Natural killer cell (primary cell): ENCODE results near the gene CACNA2D3. TPM values are rescaled to one million over a fixed set of nuclear protein-coding genes. Genes with fewer than 3 reads are reported as not detected.

Source experiments
- ATAC-seq, 3 donors: fragments of 150-1000 bp in 2 of 3; fragments of 200-7000 bp in 1 of 3; cut with Tn5 transposase; 1 replicate in 1 of 3; 2 replicates in 2 of 3; pipeline ENCODE4 v1.10.0; 2021; ENCODE audit warnings: mild to moderate bottlenecking in 2 of 3, moderate library complexity in 2 of 3
- DNase-seq, 2 donors: peaks; one replicate each; pipeline versions ENCODE4 v3.0.0 to v3.0.0-alpha.2; 2013 to 2021; ENCODE audit warnings: mixed read lengths in 1 of 2
- H3K27ac ChIP-seq: one replicate; pipeline ENCODE4 v1.5.1; 2013; ENCODE audit warnings: mild to moderate bottlenecking, low read length
- H3K27me3 ChIP-seq: one replicate; pipeline ENCODE4 v1.6.1; 2013; ENCODE audit warnings: low read length; ENCODE audit not compliant: control insufficient read depth, insufficient read depth
- H3K36me3 ChIP-seq: one replicate; pipeline ENCODE4 v1.6.1; 2013; ENCODE audit warnings: low read length; ENCODE audit not compliant: control insufficient read depth, insufficient read depth
- H3K4me1 ChIP-seq: one replicate; pipeline ENCODE4 v1.6.1; 2013; ENCODE audit warnings: low read length; ENCODE audit not compliant: control insufficient read depth, insufficient read depth
- H3K4me3 ChIP-seq: one replicate; pipeline ENCODE4 v1.5.1; 2013; ENCODE audit warnings: low read length
- H3K9me3 ChIP-seq: one replicate; pipeline ENCODE4 v1.6.1; 2013; ENCODE audit warnings: low read length; ENCODE audit not compliant: control insufficient read depth, insufficient read depth
- H3K27ac Mint-ChIP-seq, 2 donors: one replicate each; pipeline ENCODE4 v1.8.0; 2022; ENCODE audit warnings: mild to moderate bottlenecking in 2 of 2, mixed read lengths in 2 of 2, moderate library complexity in 1 of 2
- H3K27me3 Mint-ChIP-seq, 2 donors: one replicate each; pipeline ENCODE4 v1.8.0; 2022; ENCODE audit warnings: low read depth in 2 of 2, mixed read lengths in 2 of 2
- H3K36me3 Mint-ChIP-seq: one replicate; pipeline ENCODE4 v1.8.0; 2022; ENCODE audit warnings: mixed read lengths
- H3K4me1 Mint-ChIP-seq, 2 donors: one replicate each; pipeline ENCODE4 v1.8.0; 2022; ENCODE audit warnings: mixed read lengths in 2 of 2
- H3K4me3 Mint-ChIP-seq: one replicate; pipeline ENCODE4 v1.8.0; 2022; ENCODE audit warnings: mild to moderate bottlenecking, moderate library complexity, mixed read lengths
- H3K9me3 Mint-ChIP-seq, 2 donors: one replicate each; pipeline ENCODE4 v1.8.0; 2022; ENCODE audit warnings: mixed read lengths in 2 of 2
- CTCF ChIP-seq: fragments of 200-600 bp; IDR thresholded peaks from one replicate; pipeline ENCODE4 v1.8.0; 2022; ENCODE audit warnings: antibody characterized with exemption
- WGBS: methylation state at CpG from one replicate; pipeline ENCODE4 v1.1.7; 2013; ENCODE audit warnings: missing lambda C conversion rate; ENCODE audit not compliant: insufficient coverage; 5-methylcytosine and 5-hydroxymethylcytosine counted together
- intact Hi-C: fragments of 100-400 bp; cut with micrococcal nuclease; formaldehyde crosslinking; loops from one replicate; pipeline ENCODE4 v1.14.2; 2022
- total RNA-seq, 4 donors: library from RNA; stranded (reverse); fragments of 120-200 nt in 1 of 4; gene quantifications; one replicate each; pipeline versions ENCODE4 v1.2.3 to v1.2.4, GENCODE V29; 2013 to 2022

CACNA2D3 gene
- total RNA-seq, 3 donors from 2014 or later (not counting 1 experiment from before 2014, with no cell fraction given) = 0.49 TPM; not detected in 2

GRCh38 chr3:54608041-54608440, 485.7 kb downstream of the CACNA2D3 start:
- no peak for DNase-seq
- intact Hi-C loops = no loop called here
- Histone ChIP-seq H3K4me3 (no peak overlapping the region), H3K9me3 (no peaks in the 10 kb centered on the region), H3K4me1 (no peaks in the 10 kb centered on the region), H3K27ac (no peak overlapping the region), H3K36me3 (no peaks in the 10 kb centered on the region), H3K27me3 (no peaks in the 10 kb centered on the region)
- TF ChIP-seq CTCF = no peak
- ATAC-seq = no peak
- Mint-ChIP-seq H3K9me3 (peaks cover 6 to 7% of the 10 kb centered on the region in 2 donors), H3K27ac (no peak overlapping the region), H3K4me1 (no peaks in the 10 kb centered on the region), H3K4me3 (no peak overlapping the region), H3K27me3 (no peaks in the 10 kb centered on the region), H3K36me3 (no peaks in the 10 kb centered on the region)

GRCh38 chr3:54619053-54619452, 496.7 kb downstream of the CACNA2D3 start:
- H3K4me1 ChIP-seq = no peaks in the 10 kb centered on the region
- ATAC-seq = no peak
- 80% methylated on average over 4 of the region's 4 CpGs for WGBS
- no peak overlapping the region for H3K4me3 Mint-ChIP-seq
- H3K36me3 Mint-ChIP-seq = no peaks in the 10 kb centered on the region
- no peak overlapping the region for H3K4me3 ChIP-seq
- no peak overlapping the region for H3K27ac ChIP-seq
- peaks cover 0 to 2% of the 10 kb centered on the region in 2 donors for H3K9me3 Mint-ChIP-seq
- intact Hi-C loops = no loop called here
- no peaks in the 10 kb centered on the region for H3K4me1 Mint-ChIP-seq
- H3K27me3 ChIP-seq = no peaks in the 10 kb centered on the region
- DNase-seq = no peak
- H3K36me3 ChIP-seq = no peaks in the 10 kb centered on the region
- no peak overlapping the region for H3K27ac Mint-ChIP-seq
- no peaks in the 10 kb centered on the region for H3K27me3 Mint-ChIP-seq
- no peaks in the 10 kb centered on the region for H3K9me3 ChIP-seq
- TF ChIP-seq CTCF = no peak

- H3K27me3 ChIP-seq = no peaks in the 10 kb centered on the region
- no peak overlapping the region for H3K4me3 ChIP-seq
- no peak for ATAC-seq
- intact Hi-C loops = no loop called here
- no peaks in the 10 kb centered on the region for H3K36me3 Mint-ChIP-seq
- no peak for DNase-seq
- TF ChIP-seq CTCF = no peak
- no peak overlapping the region for H3K27ac ChIP-seq
- H3K27ac Mint-ChIP-seq = no peak overlapping the region
- no peaks in the 10 kb centered on the region for H3K4me1 ChIP-seq
- no peak overlapping the region for H3K4me3 Mint-ChIP-seq
- 73% methylated on average over 3 of the region's 3 CpGs for WGBS
- no peaks in the 10 kb centered on the region for H3K27me3 Mint-ChIP-seq
- no peaks in the 10 kb centered on the region for H3K9me3 ChIP-seq
- H3K9me3 Mint-ChIP-seq = peaks cover 0 to 2% of the 10 kb centered on the region in 2 donors
- no peaks in the 10 kb centered on the region for H3K36me3 ChIP-seq
- no peaks in the 10 kb centered on the region for H3K4me1 Mint-ChIP-seq
Observed at GRCh38 chr3:54619531-54619930, 497.2 kb downstream of the CACNA2D3 start.

- Histone ChIP-seq H3K9me3 (no peaks in the 10 kb centered on the region), H3K27me3 (no peaks in the 10 kb centered on the region), H3K36me3 (no peaks in the 10 kb centered on the region), H3K4me3 (no peak overlapping the region), H3K27ac (no peak overlapping the region), H3K4me1 (no peaks in the 10 kb centered on the region)
- H3K4me1 Mint-ChIP-seq = no peaks in the 10 kb centered on the region
- no peak overlapping the region for H3K27ac Mint-ChIP-seq
- ATAC-seq = no peak
- 81% methylated on average over 7 of the region's 8 CpGs for WGBS
- H3K9me3 Mint-ChIP-seq = peaks cover 0 to 2% of the 10 kb centered on the region in 2 donors
- intact Hi-C loops = no loop called here
- no peaks in the 10 kb centered on the region for H3K36me3 Mint-ChIP-seq
- no peaks in the 10 kb centered on the region for H3K27me3 Mint-ChIP-seq
- TF ChIP-seq CTCF = no peak
- DNase-seq = no peak
- H3K4me3 Mint-ChIP-seq = no peak overlapping the region
Observed at GRCh38 chr3:54621184-54621583, 498.8 kb downstream of the CACNA2D3 start.
